Keratinocyte (primary cell): ENCODE data around the gene CDC42. TPM values are rescaled to one million over a fixed set of nuclear protein-coding genes. Genes with fewer than 3 reads are reported as not detected.
"Not testable (repeated sequence)": the region's sequence is repeated elsewhere in the genome, so short reads cannot be mapped to it uniquely, and the experiment has no call there.

Source experiments
- DNase-seq: peaks from one replicate; pipeline ENCODE4 v3.0.0-alpha.2; 2011; ENCODE audit warnings: low read depth, missing footprints, low spot score
- FAIRE-seq: peaks from 2 replicates; lab custom pipeline; 2011; peaks lifted over from hg19 to GRCh38; lab: Jason Lieb, UNC
- H2AFZ ChIP-seq: 2 replicates; pipeline ENCODE4 v1.6.0; 2012; ENCODE audit warnings: low read length, control low read depth, inconsistent platforms; ENCODE audit not compliant: control insufficient read depth
- H3K27ac ChIP-seq: 2 replicates; pipeline ENCODE4 v1.5.1; 2011; ENCODE audit warnings: low read length; ENCODE audit not compliant: control insufficient read depth, insufficient read depth
- H3K27me3 ChIP-seq: 3 replicates; pipeline ENCODE4 v1.6.0; 2011; ENCODE audit warnings: low read length; ENCODE audit not compliant: control insufficient read depth, insufficient read depth; ENCODE audit errors: extremely low read depth
- H3K36me3 ChIP-seq, 2 experiments: 2 replicates in 1 of 2; 3 replicates in 1 of 2; pipeline ENCODE4 v1.5.1; 2011; ENCODE audit warnings: low read length in 2 of 2, mild to moderate bottlenecking in 1 of 2; ENCODE audit not compliant: control insufficient read depth in 2 of 2, insufficient read depth in 2 of 2; ENCODE audit errors: extremely low read depth in 1 of 2
- H3K4me1 ChIP-seq: 3 replicates; pipeline ENCODE4 v1.5.1; 2011; ENCODE audit warnings: low read length; ENCODE audit not compliant: control insufficient read depth, insufficient read depth; ENCODE audit errors: extremely low read depth
- H3K4me2 ChIP-seq: 3 replicates; pipeline ENCODE4 v1.6.0; 2011; ENCODE audit warnings: low read depth, low read length; ENCODE audit not compliant: control insufficient read depth, insufficient read depth; ENCODE audit errors: extremely low read depth
- H3K4me3 ChIP-seq, 3 experiments: fragments of 200-600 bp in 1 of 3; sonication (generic) in 1 of 3; 2 replicates in 2 of 3; 3 replicates in 1 of 3; pipeline ENCODE4 v1.5.1; 2011 to 2016; ENCODE audit warnings: low read length in 3 of 3, mild to moderate bottlenecking in 3 of 3, control low read depth in 2 of 3, inconsistent platforms in 1 of 3, low read depth in 1 of 3, mixed read lengths in 1 of 3, mixed run types in 1 of 3, moderate library complexity in 1 of 3; ENCODE audit not compliant: control insufficient read depth in 2 of 3, insufficient read depth in 2 of 3; ENCODE audit errors: extremely low read depth in 1 of 3
- H3K79me2 ChIP-seq: 2 replicates; pipeline ENCODE4 v1.6.0; 2012; ENCODE audit warnings: low read length; ENCODE audit not compliant: control insufficient read depth, insufficient read depth
- H3K9ac ChIP-seq: 3 replicates; pipeline ENCODE4 v1.6.0; 2011; ENCODE audit warnings: low read length; ENCODE audit not compliant: control insufficient read depth, insufficient read depth; ENCODE audit errors: extremely low read depth
- H3K9me1 ChIP-seq: 3 replicates; pipeline ENCODE4 v1.6.0; 2011; ENCODE audit warnings: low read length; ENCODE audit not compliant: control insufficient read depth, insufficient read depth; ENCODE audit errors: extremely low read depth
- H3K9me3 ChIP-seq: 2 replicates; pipeline ENCODE4 v1.5.1; 2012; ENCODE audit warnings: low read depth, low read length; ENCODE audit not compliant: control insufficient read depth
- H4K20me1 ChIP-seq: 3 replicates; pipeline ENCODE4 v1.6.0; 2011; ENCODE audit warnings: low read length; ENCODE audit not compliant: control insufficient read depth, insufficient read depth; ENCODE audit errors: extremely low read depth
- dilution Hi-C: fragments of 300-500 bp; cut with MboI; formaldehyde crosslinking; loops from one replicate; pipeline ENCODE4 v1.7.0; 2020; ENCODE audit warnings: low sequenced_read_pairs; ENCODE audit not compliant: extremely low pct_ligation_motif_present
- polyA plus RNA-seq, 5 experiments: library from polyadenylated mRNA; depleted of rRNA in 3 of 5; stranded (reverse) in 3 of 5; stranded (forward) in 1 of 5; unstranded in 1 of 5; fragments of >200 nt; gene quantifications; 1 replicate in 1 of 5; 2 replicates in 3 of 5; 3 replicates in 1 of 5; pipeline versions ENCODE4 v1.2.1 to v1.2.3, GENCODE V29; 2011 to 2012; ENCODE audit warnings: missing spikeins in 2 of 5, low read depth in 1 of 5, low replicate concordance in 1 of 5
- TF ChIP-seq, protein P1 (sequence below), 3 experiments: IDR thresholded peaks in 1 of 3; conservative IDR thresholded peaks in 1 of 3; optimal IDR thresholded peaks in 1 of 3; 2 replicates in 2 of 3; 3 replicates in 1 of 3; pipeline versions ENCODE3 to v1.5.1; 2011; ENCODE audit warnings: low read length in 3 of 3, mild to moderate bottlenecking in 3 of 3, moderate library complexity in 2 of 3, control low read depth in 1 of 3, inconsistent platforms in 1 of 3; ENCODE audit not compliant: insufficient read depth in 2 of 3; ENCODE audit errors: extremely low read depth in 1 of 3

CDC42 gene
- polyA plus RNA-seq, 1 donor (not counting 4 experiments of a cell fraction or from before 2014, with no cell fraction given), result 499 TPM

DNA sequence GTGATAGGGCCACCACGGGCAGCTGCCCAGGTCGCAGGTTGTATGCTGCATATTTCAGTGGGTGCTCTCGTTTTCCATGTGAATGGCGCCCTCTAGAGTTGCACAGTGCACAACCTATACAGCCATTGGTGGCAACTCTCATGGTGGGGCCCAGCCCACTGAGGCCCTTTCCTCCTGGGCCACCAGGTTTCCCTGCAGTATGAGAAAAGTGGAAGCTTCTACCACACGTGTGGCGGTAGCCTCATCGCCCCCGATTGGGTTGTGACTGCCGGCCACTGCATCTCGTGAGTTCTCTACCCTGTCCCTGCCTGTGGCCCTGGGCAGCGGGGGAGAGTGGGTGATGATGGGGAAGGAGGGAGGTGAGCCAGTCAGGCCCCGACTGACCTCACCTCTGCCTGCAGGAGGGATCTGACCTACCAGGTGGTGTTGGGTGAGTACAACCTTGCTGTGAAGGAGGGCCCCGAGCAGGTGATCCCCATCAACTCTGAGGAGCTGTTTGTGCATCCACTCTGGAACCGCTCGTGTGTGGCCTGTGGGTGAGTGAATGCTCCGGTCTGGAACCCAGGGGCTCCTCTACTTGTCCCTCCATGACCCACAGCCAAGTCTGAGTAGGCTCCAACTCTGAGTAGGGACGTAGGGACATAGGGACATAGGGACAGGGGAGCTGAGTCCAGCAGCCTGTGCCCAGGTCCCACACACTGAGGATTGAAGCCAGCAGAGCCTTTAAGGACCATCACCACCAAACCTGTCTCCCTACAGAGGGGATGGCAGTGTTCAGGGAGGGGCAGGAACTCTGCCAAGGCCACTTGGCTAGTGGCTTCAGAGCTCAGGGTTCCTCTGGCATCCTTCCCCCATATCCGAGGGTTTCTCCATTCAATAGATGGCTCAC is 47.0 kb upstream of the CDC42 start:
- peak; percentile 87 for FAIRE-seq
- dilution Hi-C loops, result not testable (repeated sequence)

DNA sequence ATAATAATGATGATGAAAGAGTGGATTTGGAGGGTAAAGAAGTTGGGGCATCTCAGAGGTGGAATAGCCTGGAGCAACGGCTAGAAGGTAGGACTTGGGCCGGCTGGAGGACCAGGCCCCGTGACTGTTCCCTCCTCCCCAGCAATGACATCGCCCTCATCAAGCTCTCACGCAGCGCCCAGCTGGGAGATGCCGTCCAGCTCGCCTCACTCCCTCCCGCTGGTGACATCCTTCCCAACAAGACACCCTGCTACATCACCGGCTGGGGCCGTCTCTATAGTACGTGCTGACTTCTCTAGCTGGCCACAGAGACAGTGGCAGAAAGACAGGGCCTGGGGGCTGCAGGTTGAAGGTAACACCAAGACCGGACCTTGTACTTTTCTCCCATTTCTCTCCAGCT is 45.8 kb upstream of the CDC42 start:
- H3K79me2 ChIP-seq, dilution Hi-C loops, FAIRE-seq: not testable (repeated sequence)

More for the DNA sequence above, 47.0 kb upstream of the CDC42 start:
- H2AFZ ChIP-seq, H3K4me3 ChIP-seq, DNase-seq, H3K4me1 ChIP-seq, H3K9me1 ChIP-seq, H3K36me3 ChIP-seq, H3K79me2 ChIP-seq, H3K27me3 ChIP-seq, H3K9me3 ChIP-seq, H3K27ac ChIP-seq, H4K20me1 ChIP-seq, H3K9ac ChIP-seq, H3K4me2 ChIP-seq: not testable (repeated sequence)
- TF ChIP-seq, protein P1, sequence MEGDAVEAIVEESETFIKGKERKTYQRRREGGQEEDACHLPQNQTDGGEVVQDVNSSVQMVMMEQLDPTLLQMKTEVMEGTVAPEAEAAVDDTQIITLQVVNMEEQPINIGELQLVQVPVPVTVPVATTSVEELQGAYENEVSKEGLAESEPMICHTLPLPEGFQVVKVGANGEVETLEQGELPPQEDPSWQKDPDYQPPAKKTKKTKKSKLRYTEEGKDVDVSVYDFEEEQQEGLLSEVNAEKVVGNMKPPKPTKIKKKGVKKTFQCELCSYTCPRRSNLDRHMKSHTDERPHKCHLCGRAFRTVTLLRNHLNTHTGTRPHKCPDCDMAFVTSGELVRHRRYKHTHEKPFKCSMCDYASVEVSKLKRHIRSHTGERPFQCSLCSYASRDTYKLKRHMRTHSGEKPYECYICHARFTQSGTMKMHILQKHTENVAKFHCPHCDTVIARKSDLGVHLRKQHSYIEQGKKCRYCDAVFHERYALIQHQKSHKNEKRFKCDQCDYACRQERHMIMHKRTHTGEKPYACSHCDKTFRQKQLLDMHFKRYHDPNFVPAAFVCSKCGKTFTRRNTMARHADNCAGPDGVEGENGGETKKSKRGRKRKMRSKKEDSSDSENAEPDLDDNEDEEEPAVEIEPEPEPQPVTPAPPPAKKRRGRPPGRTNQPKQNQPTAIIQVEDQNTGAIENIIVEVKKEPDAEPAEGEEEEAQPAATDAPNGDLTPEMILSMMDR (optimal IDR thresholded peaks at IDR 0.05 in 1 of 3, IDR thresholded peaks at IDR 0.05 in 1 of 3, conservative IDR thresholded peaks at IDR 0.05 in 1 of 3; ENCODE audit: extremely low read depth in 1 of 3, insufficient read depth in 2 of 3, low read length in 3 of 3), result peak; percentile 21 to 44 (median 41)

DNA sequence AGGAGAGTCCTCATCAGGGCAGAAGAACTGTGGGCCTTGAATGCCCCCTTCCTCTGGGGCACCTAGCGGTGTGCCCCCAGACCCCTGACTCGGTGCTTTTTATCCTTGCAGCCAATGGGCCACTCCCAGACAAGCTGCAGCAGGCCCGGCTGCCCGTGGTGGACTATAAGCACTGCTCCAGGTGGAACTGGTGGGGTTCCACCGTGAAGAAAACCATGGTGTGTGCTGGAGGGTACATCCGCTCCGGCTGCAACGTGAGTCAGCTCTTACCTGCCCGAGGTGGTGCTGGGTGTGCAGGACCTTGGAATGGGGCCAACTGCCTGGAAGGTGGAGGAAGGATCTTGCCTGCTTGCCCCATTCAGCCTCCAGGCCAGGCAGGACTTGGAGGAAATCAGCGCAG is 45.2 kb upstream of the CDC42 start:
- H3K4me3 ChIP-seq, H3K9ac ChIP-seq, H3K4me1 ChIP-seq, H3K9me3 ChIP-seq, H3K27ac ChIP-seq, H2AFZ ChIP-seq, dilution Hi-C loops, H3K36me3 ChIP-seq, H3K79me2 ChIP-seq, H3K4me2 ChIP-seq, H3K27me3 ChIP-seq, H3K9me1 ChIP-seq, H4K20me1 ChIP-seq: not testable (repeated sequence)
- DNase-seq (peak; percentile 78), FAIRE-seq (peak; percentile 76)

More for the DNA sequence above, 45.8 kb upstream of the CDC42 start:
- not testable (repeated sequence) for H4K20me1 ChIP-seq, H3K27me3 ChIP-seq, H3K36me3 ChIP-seq, H3K9me3 ChIP-seq, H3K4me3 ChIP-seq, DNase-seq, H3K4me1 ChIP-seq, H3K9ac ChIP-seq, H3K4me2 ChIP-seq, H2AFZ ChIP-seq, H3K9me1 ChIP-seq, H3K27ac ChIP-seq

DNA sequence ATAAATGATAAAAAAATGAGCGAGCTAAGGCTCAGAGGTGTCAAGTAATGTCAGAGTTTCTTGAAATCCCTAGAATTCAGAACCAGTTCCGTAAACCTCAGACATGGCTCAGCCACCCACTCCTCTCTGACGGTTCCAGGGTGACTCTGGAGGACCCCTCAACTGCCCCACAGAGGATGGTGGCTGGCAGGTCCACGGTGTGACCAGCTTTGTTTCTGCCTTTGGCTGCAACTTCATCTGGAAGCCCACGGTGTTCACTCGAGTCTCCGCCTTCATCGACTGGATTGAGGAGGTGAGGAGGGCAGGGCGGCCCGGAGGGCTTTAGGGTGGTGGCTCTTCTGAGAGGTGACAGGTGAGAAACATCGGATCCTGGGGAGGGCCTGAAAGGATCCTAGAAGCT is 42.9 kb upstream of the CDC42 start:
- H3K79me2 ChIP-seq, H2AFZ ChIP-seq, H3K9me3 ChIP-seq, dilution Hi-C loops, FAIRE-seq, H3K4me2 ChIP-seq, H3K9me1 ChIP-seq, H3K36me3 ChIP-seq, DNase-seq, H3K4me3 ChIP-seq, H3K9ac ChIP-seq, H3K4me1 ChIP-seq, H3K27ac ChIP-seq, H4K20me1 ChIP-seq, H3K27me3 ChIP-seq: not testable (repeated sequence)
